GM18951 (cell line): ENCODE measurements around the gene ARMC9.

ENCODE experiments used
- POLR2A ChIP-seq: IDR thresholded peaks from 4 replicates; pipeline ENCODE4 v1.6.1; 2011; ENCODE audit warnings: mild to moderate bottlenecking; ENCODE audit not compliant: insufficient read length, insufficient read depth; ENCODE audit errors: extremely low read depth
- in situ Hi-C: fragments of 300-500 bp; cut with MboI; formaldehyde crosslinking; loops from one replicate; pipeline ENCODE4 v1.12.0; 2022; ENCODE audit warnings: low sequenced_read_pairs, mixed read lengths, inconsistent platforms; ENCODE audit not compliant: unreplicated experiment

ARMC9 gene

DNA sequence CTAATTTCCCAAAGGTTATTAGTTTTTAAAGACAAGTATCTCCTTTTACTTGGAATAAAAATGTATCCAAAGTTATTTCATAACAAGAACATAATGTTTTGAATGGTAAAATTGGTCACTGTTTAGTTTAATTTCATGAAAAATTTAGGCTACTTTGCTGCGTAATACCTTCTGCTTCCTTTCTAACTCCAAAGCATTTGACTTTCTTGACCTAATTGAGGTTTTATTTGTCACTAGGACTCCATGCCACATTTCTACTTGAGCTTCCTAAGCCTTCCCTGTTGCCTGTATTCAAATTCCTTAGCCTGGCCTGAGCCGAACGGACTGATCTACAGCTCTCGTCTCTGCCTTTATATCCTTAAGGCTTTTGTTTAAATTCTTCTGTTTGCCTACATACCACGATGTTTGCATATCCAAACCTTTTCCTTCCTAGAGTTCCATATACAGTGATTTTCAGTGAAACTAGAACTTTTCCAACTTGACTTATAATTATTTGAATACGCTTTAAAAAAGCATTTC, 25.1 kb downstream of the ARMC9 start:
- TF ChIP-seq POLR2A, result no peak
- in situ Hi-C loops, result loop anchor here (10.0 kb wide), 1 partner anchor 181 kb away; no protein-coding TSS in a partner anchor

DNA sequence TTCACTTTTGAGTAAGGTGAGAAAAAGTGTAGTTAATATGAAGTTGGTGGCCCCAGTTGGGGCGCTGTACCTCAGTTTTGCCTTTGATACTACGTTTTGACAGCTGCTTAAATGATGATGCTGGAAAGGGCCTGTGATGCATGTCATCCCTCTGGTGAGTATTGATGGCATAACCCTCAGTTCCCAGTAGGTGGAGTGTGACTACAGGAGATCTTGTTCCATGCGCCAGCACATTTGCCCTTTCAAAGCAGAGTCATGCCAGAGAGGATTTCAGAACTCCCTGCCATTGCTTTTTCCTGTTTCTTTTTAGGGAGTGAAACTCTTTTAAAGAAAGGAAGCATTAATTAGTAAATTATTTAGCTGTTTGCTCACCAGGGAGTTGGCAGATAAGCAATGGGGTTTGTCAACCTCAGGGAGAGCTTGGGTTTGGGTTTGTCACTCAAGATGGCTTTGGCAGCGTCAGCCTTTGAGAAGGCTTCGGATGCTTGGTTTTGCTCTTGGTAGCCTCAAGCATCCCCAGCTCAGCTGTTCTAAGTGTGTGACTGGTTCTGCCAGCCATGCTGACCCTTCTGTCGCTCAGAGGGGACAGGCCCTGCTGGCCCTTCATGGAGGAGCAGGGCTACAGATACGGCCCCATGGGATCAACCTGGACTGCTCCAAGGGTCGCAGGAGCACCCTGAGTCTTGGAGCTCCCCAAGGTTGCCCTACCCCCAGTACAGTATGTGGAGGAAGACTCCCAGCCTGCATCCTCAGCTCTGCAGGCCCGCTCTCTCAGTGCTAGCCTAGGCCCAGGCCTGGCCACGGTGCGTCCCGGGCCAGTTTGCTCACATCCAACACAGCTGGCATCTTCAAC, 29.1 kb downstream of the ARMC9 start:
- in situ Hi-C loops, result loop anchor here (10.0 kb wide), 1 partner anchor 177 kb away; no protein-coding TSS in a partner anchor

DNA sequence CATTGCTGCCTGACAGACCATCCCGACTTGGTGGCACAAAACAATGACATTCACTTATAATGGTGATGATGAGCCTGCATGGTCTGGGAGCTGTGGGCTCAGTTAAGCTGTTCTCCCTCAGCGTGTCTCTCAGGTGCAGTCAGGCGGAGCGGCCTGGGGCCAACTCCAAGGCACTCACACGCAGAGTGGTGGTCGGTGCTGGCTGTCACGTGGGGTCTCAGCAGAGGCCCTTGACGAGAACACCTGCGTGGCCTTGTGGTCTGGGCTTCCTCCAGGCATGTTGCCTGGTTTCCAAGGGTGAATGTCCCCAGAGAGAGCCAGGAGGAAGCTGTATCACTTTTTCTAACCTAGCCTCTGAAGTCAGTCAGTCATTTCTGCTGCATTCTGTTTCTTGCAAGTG, 29.8 kb downstream of the ARMC9 start:
- in situ Hi-C loops, result loop anchor here (10.0 kb wide), 1 partner anchor 177 kb away; no protein-coding TSS in a partner anchor
- TF ChIP-seq POLR2A, result peak; percentile 44

More for the DNA sequence above, 29.1 kb downstream of the ARMC9 start:
- no peak for TF ChIP-seq POLR2A

DNA sequence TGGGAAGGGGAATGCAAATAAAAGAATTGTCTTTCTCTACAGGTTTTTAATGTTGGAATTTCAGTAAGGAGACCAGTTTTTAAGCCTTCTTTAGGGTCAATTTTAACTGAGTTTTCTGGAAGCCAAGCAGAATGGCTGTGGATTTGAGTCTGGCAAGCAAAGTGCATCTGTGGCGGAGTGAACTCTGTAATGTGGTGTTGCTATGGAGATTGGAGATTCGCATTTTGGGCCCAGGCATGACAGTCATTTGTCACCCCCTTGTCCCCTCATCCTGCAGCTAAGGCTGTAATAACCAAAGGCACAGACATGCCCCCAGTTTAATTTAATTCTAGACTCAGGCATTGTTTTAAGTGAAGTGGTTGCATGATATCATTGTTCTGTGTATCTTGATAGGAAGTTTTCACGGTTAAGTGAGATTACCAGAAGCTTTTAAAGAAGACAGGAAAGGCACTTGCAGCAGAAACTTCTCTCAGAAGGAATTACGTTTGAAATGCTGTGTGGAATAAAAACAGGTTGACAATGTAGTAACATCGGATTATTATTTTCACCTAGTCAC, 30.6 kb downstream of the ARMC9 start:
- TF ChIP-seq POLR2A, result no peak
- in situ Hi-C loops, result loop anchor here (10.0 kb wide), 1 partner anchor 176 kb away; no protein-coding TSS in a partner anchor

DNA sequence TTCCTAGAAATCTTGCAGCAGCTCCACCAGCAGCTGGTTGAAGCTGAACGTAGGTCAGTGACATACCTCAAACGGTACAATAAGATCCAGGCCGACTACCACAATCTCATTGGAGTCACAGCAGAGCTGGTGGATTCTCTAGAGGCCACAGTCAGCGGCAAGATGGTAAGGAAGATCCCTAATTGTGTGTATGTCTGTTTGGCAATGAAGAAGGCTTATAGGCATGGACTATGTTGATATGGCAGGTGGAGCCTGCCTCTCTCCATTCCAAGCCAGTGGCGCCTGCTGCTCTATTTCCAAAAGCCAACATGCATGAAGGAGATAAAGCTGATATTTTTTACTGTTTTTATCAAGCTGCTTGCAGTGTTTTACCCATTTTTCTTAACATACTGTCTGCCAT, 36.8 kb downstream of the ARMC9 start:
- in situ Hi-C loops, result no loop called here
- TF ChIP-seq POLR2A, result no peak

DNA sequence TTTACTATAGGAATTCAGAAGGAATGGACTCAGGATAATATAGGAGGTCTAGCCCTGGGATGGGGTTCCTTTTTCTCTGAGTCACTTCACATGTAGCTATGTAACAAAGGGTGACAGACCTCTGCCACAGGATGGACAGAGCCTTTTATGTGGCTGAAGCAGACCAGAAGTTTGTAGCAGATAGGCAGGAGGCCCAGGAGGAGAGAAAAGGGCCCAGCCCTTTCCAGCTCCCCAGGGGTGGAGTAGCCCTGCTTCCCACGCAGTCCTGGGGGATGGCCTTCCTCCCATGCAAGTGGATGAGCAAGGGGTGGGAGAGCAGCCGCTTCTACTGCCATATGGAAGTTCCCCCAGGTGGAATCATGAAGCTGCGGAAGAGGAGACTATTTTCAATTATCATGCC, 40.3 kb downstream of the ARMC9 start:
- in situ Hi-C loops, result no loop called here
- no peak for TF ChIP-seq POLR2A

DNA sequence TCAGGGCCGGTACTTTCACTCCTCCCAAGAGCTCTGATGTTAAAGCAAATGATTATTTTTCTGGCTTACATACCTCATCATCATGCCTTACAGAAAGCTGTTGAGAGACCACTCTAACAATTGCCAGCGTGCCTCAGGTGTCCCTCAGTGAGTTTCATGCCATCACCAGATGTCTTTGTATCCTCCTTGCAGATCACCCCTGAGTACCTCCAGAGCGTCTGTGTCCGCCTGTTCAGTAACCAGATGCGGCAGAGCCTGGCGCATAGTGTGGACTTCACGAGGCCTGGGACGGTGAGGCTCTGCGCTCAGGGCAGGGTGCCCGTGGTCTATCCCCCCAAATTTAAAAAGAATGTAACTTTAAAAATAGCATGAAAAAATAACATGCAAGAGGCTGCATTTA, 41.3 kb downstream of the ARMC9 start:
- in situ Hi-C loops, result no loop called here

DNA sequence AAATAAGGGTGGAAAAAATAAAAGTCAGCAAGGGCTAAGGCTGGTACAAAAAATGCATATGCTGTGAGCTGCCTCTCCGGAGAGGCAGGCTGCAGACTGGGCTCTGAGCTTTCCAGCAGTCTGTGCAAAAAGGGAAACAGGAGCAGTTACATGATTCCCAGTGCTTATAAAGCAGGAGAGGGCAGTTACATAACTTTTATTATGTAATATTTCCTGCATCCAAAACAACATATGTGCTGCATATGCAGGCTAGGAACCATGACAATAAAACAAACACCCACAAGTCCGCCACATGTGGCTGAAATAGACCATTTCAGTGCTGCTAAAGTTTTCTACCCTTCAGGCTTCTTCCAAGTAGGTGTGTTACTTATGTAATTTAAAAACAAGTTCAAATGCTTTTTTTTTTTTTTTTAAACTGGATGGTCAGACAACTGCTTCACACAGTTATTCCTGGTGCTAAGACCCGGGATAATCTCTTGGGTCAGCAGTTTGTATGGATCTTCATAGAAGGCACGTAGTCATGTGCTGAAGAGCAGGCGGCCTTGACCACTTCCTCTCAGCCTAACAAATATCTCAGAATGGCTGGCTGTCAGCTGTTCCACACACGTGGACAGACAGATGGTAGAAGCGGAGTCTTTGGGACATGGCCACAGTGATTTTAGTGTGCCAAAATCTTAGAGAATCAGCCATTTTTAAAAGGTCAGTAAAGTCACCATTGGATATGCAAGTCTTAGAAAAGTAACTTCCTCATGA, 43.5 kb downstream of the ARMC9 start:
- TF ChIP-seq POLR2A, result no peak
- in situ Hi-C loops, result no loop called here

More for the DNA sequence above, 41.3 kb downstream of the ARMC9 start:
- TF ChIP-seq POLR2A, result no peak

DNA sequence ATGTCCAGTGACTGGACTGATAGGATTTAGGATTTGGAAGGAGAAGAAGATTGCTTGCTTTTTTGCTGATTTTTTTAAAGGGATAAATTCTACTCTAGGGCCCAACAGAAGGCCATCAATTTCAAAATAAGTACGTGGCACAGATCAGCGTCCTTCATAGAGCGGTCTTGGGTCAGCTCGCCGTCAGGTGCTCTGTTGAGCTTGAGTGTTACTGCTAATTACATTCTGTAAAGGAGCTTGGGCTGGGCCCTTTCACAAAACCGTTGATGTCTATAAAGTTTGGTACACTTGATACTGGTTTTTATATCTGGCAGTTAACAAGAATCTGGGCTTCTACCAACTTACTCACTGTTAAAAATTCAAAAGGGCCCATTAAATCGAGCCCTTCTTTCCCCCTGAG, 45.4 kb downstream of the ARMC9 start:
- no peak for TF ChIP-seq POLR2A
- in situ Hi-C loops, result no loop called here

DNA sequence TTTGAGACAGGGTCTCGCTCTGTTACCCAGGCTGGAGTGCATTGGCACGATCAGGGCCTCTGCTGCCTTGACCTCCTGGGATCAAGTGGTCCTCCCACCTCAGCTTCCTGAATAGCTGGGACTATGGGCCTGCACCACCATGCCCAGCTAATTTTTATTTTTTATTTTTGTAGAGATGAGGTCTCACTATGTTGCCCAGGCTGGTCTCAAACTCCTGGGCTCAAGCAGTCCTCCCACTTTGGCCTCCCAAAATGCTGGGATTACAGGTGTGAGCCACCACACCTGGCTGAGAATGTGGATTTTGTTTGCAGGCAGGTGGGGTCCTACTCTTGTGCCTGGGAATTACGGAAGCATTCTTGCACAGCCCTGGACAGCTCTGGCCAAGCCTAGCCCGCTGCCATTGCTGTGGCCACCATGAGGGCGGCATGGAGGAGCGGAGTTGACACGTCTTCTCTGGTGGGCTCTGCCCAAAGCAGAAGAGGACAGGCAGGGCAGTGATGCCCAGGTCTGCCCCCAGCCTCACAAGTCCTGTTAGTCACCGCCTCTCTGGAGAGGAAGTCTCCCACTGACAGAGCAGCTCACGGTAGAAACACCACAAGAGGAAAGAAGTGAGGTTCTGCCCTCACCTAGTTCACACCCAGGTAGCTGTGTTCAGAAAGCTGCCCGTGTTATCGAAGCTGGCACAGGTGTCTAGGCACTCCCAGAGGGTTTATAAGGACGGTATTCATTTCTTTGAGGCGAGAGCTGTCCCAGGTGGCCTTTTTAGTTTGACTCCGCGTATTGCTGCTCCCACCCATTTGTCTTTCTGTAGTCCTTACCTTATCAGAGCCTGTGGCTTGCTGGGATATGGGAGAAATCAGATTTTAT, 46.2 kb downstream of the ARMC9 start:
- in situ Hi-C loops, result no loop called here
- TF ChIP-seq POLR2A, result no peak

DNA sequence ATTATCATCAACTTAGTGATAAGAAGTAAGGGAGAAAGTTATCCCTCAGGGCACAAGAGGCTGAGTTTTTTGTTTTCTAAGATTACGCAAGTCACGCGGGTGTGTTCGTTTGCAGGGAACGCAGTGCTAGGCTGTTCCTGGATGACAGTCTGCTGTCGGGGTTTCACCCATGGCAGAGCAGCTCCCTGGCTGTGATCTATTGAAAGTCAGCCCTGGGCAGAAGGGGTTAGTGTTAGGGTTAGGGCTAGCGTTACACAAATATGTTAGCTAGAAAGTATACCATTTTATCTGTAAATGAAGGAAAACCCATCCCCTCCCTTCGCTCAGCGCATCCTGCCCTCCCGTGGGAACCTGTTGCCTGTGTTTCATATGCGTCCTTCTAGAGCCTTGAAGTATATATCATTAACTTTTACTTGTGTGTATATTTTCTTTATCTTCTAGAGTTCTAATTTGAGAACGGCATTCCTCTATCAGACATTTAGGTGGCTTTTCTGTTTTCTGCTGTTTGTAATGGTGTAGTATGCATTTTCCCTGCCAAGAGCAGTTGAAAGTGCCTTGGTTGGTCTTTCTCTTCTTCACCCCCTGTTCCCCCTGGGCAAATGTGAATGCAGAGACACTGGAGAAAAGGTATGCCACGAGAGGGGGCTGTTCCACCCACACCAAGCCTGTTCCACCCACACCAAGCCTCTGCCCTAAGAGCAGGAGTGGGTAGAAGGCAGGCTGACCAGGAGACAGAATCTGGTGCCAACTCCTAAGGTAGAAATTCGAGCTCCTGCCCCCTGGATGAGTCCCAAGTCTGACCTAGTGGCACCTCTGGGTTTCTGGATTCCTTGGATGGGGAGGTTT, 47.0 kb downstream of the ARMC9 start:
- TF ChIP-seq POLR2A, result no peak
- in situ Hi-C loops, result no loop called here

DNA sequence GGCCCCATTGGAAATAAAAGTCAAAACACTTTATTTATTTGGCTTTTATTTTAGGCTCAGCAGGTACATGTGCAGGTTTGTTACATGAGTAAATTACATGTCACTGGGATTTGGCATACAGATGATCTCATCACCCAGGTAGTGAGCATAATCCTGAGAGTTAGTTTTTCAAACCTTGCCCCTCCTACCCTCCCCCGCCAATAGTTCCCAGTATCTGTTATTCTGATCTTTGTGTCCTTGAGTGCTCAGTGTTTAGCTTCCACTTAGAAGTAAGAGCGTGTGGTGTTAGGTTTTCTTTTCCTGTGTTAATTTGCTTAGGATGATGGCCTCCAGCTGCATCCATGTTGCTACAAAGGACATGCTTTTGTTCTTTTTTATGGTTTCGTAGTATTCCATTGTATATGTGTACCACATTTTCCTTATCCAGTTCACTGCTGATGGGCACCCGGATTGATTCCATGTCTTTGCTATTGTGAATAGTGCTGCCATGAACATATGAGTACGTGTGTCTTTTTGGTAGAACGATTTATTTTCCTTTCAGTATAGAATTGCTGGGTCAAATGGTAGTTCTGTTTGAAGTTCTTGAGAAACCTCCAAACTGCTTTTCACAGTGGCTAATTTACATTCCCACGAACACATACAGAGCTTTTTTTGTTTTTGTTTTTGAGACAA, 47.9 kb downstream of the ARMC9 start:
- no peak for TF ChIP-seq POLR2A
- in situ Hi-C loops, result no loop called here
